Gastrocnemius medialis (tissue), 4 donors: ENCODE data around the gene APLNR. TPM values are rescaled to one million over a fixed set of nuclear protein-coding genes. Genes with fewer than 3 reads are reported as not detected.

Source experiments
- ATAC-seq, 2 donors: fragments of 150-250 bp; one replicate each; pipeline ENCODE4 v1.9.1; 2016
- DNase-seq, 2 donors: peaks; one replicate each; pipeline ENCODE4 v3.0.0-alpha.2; 2019
- H3K27ac ChIP-seq, 4 donors: fragments of 200-600 bp; sonication (generic); 1 replicate in 1 of 4; 2 replicates in 3 of 4; pipeline ENCODE4 v1.5.1; 2016 to 2018; ENCODE audit warnings: mild to moderate bottlenecking in 2 of 4, moderate library complexity in 1 of 4
- H3K27me3 ChIP-seq, 3 donors: fragments of 200-600 bp; sonication (generic) in 2 of 3; 1 replicate in 1 of 3; 2 replicates in 2 of 3; pipeline versions ENCODE4 v1.5.1 to v1.6.0; 2016 to 2019; ENCODE audit warnings: mild to moderate bottlenecking in 1 of 3, moderate library complexity in 1 of 3
- H3K36me3 ChIP-seq, 2 donors: fragments of 200-600 bp; sonication (generic) in 1 of 2; one replicate each; pipeline ENCODE4 v1.5.1; 2017 to 2018
- H3K4me1 ChIP-seq, 2 donors: fragments of 200-600 bp; sonication (generic) in 1 of 2; one replicate each; pipeline ENCODE4 v1.5.1; 2016 to 2017; ENCODE audit warnings: mild to moderate bottlenecking in 2 of 2
- H3K4me3 ChIP-seq, 4 donors: fragments of 200-600 bp; sonication (generic) in 3 of 4; 1 replicate in 1 of 4; 2 replicates in 3 of 4; pipeline ENCODE4 v1.5.1; 2016 to 2019; ENCODE audit warnings: mild to moderate bottlenecking in 2 of 4
- H3K9me3 ChIP-seq, 3 donors: fragments of 200-600 bp; sonication (generic) in 2 of 3; 1 replicate in 1 of 3; 2 replicates in 2 of 3; pipeline ENCODE4 v1.5.1; 2016 to 2019
- POLR2A ChIP-seq, 2 donors: fragments of 450-650 bp; IDR thresholded peaks; one replicate each; pipeline ENCODE4 v1.6.1; 2017; ENCODE audit warnings: antibody characterized with exemption in 2 of 2, mild to moderate bottlenecking in 2 of 2, moderate library complexity in 2 of 2
- in situ Hi-C, 4 donors: fragments of 200-750 bp; cut with MboI; loops; one replicate each; pipeline versions ENCODE4 v1.15.0 to v1.8.0; 2017; ENCODE audit warnings: low sequenced_read_pairs in 4 of 4
- intact Hi-C: fragments of 100-400 bp; cut with DNase I; formaldehyde crosslinking; loops from one replicate; pipeline ENCODE4 v1.15.1; 2023; ENCODE audit warnings: low total_unique reads
- total RNA-seq, 4 donors: library from RNA; depleted of rRNA; stranded (reverse); fragments of >200 nt; gene quantifications; one replicate each; pipeline versions ENCODE4 v1.1.0 to v1.2.3, GENCODE V29; 2016
- TF ChIP-seq, protein P1 (sequence below), 5 experiments: fragments of 450-650 bp in 3 of 5; fragments of 200-600 bp in 2 of 5; sonication (generic) in 2 of 5; IDR thresholded peaks in 4 of 5; conservative IDR thresholded peaks in 1 of 5; 1 replicate in 4 of 5; 2 replicates in 1 of 5; pipeline ENCODE4 v1.5.1; 2016 to 2019; ENCODE audit warnings: antibody characterized with exemption in 5 of 5, mild to moderate bottlenecking in 3 of 5, moderate library complexity in 3 of 5

The APLNR gene
- total RNA-seq, 4 donors from 2014 or later, result 0.32 to 3.7 (median 0.64) TPM

DNA sequence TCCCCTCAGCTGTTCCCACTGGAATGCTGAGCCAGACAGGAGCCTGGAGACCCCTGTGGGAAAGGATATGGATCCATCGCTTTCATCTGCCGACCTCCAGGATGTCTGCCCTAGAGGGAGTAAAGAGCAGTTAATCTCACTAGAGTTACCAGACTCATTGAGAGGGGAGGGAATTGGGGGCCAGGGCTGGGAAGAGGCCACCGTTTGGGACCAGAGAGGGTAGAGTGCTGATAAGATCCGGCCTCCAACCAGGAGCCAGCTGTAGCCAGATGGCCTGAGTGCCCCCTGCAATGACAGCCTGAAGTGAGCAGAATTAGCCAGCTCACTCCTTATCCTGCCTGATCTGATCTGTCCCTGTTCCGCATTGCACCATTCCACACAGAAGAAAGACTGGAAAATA is 3.7 kb upstream of the APLNR start:
- TF ChIP-seq POLR2A (IDR thresholded peaks at IDR 0.05), result no peak
- TF ChIP-seq, protein P1, sequence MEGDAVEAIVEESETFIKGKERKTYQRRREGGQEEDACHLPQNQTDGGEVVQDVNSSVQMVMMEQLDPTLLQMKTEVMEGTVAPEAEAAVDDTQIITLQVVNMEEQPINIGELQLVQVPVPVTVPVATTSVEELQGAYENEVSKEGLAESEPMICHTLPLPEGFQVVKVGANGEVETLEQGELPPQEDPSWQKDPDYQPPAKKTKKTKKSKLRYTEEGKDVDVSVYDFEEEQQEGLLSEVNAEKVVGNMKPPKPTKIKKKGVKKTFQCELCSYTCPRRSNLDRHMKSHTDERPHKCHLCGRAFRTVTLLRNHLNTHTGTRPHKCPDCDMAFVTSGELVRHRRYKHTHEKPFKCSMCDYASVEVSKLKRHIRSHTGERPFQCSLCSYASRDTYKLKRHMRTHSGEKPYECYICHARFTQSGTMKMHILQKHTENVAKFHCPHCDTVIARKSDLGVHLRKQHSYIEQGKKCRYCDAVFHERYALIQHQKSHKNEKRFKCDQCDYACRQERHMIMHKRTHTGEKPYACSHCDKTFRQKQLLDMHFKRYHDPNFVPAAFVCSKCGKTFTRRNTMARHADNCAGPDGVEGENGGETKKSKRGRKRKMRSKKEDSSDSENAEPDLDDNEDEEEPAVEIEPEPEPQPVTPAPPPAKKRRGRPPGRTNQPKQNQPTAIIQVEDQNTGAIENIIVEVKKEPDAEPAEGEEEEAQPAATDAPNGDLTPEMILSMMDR (IDR thresholded peaks at IDR 0.05 in 4 of 5, conservative IDR thresholded peaks at IDR 0.05 in 1 of 5), result no peak
- Histone ChIP-seq H3K27me3 (no peaks in the 10 kb centered on the region), H3K27ac (no peak overlapping the region), H3K4me3 (no peak overlapping the region), H3K36me3 (no peaks in the 10 kb centered on the region), H3K9me3 (no peaks in the 10 kb centered on the region), H3K4me1 (no peaks in the 10 kb centered on the region)
- in situ Hi-C loops, result loop anchor here in 2 of 4 donors (5.0 to 25.0 kb wide), 3 partner anchors 97 to 396 kb away; partner anchors contain the start of genes P2RX3 (in 1 of the 2) and SSRP1 (in 1 of the 2)
- DNase-seq (no peak), ATAC-seq (no peak)
- intact Hi-C loops, result no loop called here

DNA sequence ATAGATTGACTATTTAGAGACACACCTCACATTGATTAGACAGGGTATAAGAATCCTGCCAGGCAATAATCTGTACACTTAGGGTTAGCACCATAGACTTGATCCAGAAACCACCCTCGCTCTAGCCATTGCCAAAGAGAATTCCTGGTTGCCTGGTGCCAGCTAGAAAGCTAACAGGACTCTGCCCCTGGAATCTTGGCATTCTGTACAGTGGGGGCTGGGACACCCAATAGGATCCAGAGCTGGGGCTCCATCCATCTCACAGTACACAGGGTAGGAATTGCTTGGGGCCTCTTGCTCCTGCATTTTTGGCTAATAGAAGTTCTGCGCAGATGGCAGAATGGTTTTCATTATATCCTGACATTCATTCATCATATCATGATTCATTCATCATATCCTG is 3.0 kb upstream of the APLNR start:
- DNase-seq (no peak), ATAC-seq (no peak)
- intact Hi-C loops, result no loop called here
- no peaks in the 10 kb centered on the region for H3K27me3 ChIP-seq
- in situ Hi-C loops, result loop anchor here in 2 of 4 donors (5.0 to 25.0 kb wide), 3 partner anchors 97 to 395 kb away; partner anchors contain the start of genes P2RX3 (in 1 of the 2) and SSRP1 (in 1 of the 2)
- no peaks in the 10 kb centered on the region for H3K4me1 ChIP-seq
- H3K27ac ChIP-seq, result no peak overlapping the region
- no peak overlapping the region for H3K4me3 ChIP-seq
- no peaks in the 10 kb centered on the region for H3K36me3 ChIP-seq
- no peak for TF ChIP-seq POLR2A (IDR thresholded peaks at IDR 0.05)
- TF ChIP-seq, protein P1 (IDR thresholded peaks at IDR 0.05 in 4 of 5, conservative IDR thresholded peaks at IDR 0.05 in 1 of 5), result no peak
- no peaks in the 10 kb centered on the region for H3K9me3 ChIP-seq

DNA sequence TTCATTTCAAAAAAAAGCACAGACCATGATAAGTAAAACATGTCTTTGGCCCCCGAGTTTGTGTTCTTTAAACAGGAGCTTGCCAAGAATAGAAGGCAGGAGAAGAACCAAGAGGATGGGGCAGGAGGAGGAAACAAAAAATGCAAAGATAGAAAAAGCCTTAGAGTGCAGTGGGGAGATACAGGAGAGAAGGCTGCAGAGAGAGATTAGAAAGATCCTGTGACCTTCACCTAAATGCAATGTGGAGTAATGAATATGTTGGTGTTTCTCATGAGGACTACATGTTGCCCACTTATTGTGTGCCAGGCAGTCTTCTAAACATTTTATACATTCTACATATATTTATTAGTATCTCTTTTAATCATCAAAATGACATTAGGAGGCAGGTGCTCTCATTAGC is 2.3 kb upstream of the APLNR start:
- DNase-seq (no peak), ATAC-seq (no peak)
- no peaks in the 10 kb centered on the region for H3K4me1 ChIP-seq
- no peak overlapping the region for H3K27ac ChIP-seq
- intact Hi-C loops (loop anchor here (5.0 kb wide), 1 partner anchor 37 kb away; no protein-coding TSS in a partner anchor), in situ Hi-C loops (loop anchor here in 1 of 4 donors (25.0 kb wide), 1 partner anchor 98 kb away; the partner anchor contains the start of genes P2RX3 and SSRP1)
- H3K9me3 ChIP-seq, result no peaks in the 10 kb centered on the region
- TF ChIP-seq, protein P1 (IDR thresholded peaks at IDR 0.05 in 4 of 5, conservative IDR thresholded peaks at IDR 0.05 in 1 of 5), result no peak
- no peak for TF ChIP-seq POLR2A (IDR thresholded peaks at IDR 0.05)
- no peaks in the 10 kb centered on the region for H3K36me3 ChIP-seq
- H3K27me3 ChIP-seq, result no peaks in the 10 kb centered on the region
- H3K4me3 ChIP-seq, result no peak overlapping the region

DNA sequence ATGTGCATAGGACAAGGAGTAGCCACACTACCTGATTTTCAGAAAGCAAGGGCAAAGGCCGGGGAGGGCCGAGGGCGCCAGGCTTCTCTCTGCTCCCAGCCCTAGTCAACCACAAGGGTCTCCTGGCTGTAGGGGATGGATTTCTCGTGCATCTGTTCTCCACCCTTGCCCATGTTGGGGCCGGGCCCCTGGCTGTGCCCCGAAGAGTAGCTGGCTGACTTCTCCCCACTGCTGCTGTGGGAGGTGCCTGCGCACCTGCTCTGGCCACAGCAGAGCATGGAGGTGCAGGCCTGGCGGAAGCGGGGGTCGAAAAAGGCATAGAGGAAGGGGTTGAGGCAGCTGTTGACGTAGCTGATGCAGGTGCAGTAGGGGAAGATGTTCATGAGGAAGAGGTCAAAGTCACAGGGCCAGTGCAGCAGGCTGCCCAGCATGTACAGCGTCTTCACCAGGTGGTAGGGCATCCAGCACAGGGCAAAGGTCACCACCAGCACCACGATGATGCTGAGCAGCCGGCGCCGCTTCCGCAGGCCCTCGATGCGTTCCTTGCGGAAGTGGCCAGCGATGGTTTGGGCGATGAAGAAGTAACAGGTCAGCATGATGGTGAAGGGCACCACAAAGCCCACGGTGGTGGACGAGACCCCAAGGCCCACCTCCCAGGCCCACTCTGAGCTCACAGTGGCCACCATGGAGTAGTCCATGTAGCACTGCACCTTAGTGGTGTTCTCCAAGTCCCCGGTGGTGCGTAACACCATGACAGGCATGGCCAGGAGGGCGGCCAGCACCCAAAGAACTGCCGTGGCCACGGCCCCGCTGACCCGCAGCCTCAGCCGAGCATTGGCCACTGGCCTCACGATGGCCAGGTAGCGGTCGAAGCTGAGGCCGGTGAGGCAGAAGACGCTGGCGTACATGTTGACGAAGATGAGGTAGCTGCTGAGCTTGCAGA is 1.0 kb downstream of the APLNR start:
- ATAC-seq (no peak), DNase-seq (no peak)
- in situ Hi-C loops, result loop anchor here in 1 of 4 donors (25.0 kb wide), 1 partner anchor 101 kb away; the partner anchor contains the start of genes P2RX3 and SSRP1
- Histone ChIP-seq H3K4me3 (peak overlapping the region in 3 of 4 donors; percentile 6 to 35 (median 25)), H3K27me3 (no peaks in the 10 kb centered on the region), H3K36me3 (no peaks in the 10 kb centered on the region), H3K4me1 (peaks cover 0 to 5% of the 10 kb centered on the region in 2 donors), H3K9me3 (no peaks in the 10 kb centered on the region), H3K27ac (peak overlapping the region in 3 of 4 donors; percentile 36 to 70 (median 50))
- TF ChIP-seq, protein P1 (IDR thresholded peaks at IDR 0.05 in 4 of 5, conservative IDR thresholded peaks at IDR 0.05 in 1 of 5), result no peak
- no peak for TF ChIP-seq POLR2A (IDR thresholded peaks at IDR 0.05)
- intact Hi-C loops, result loop anchor here (5.0 kb wide), 1 partner anchor 34 kb away; no protein-coding TSS in a partner anchor
